NCI-H510A (cell line): ENCODE data around the gene BFSP1.

Source experiments
- DNase-seq: peaks from one replicate; lab custom pipeline; 2025; lab: John Stamatoyannopoulos, UW

Gene BFSP1

GRCh38 chr20:17557675-17558006, 26.5 kb upstream of the BFSP1 start:
- peak; percentile 77 for DNase-seq

DNA sequence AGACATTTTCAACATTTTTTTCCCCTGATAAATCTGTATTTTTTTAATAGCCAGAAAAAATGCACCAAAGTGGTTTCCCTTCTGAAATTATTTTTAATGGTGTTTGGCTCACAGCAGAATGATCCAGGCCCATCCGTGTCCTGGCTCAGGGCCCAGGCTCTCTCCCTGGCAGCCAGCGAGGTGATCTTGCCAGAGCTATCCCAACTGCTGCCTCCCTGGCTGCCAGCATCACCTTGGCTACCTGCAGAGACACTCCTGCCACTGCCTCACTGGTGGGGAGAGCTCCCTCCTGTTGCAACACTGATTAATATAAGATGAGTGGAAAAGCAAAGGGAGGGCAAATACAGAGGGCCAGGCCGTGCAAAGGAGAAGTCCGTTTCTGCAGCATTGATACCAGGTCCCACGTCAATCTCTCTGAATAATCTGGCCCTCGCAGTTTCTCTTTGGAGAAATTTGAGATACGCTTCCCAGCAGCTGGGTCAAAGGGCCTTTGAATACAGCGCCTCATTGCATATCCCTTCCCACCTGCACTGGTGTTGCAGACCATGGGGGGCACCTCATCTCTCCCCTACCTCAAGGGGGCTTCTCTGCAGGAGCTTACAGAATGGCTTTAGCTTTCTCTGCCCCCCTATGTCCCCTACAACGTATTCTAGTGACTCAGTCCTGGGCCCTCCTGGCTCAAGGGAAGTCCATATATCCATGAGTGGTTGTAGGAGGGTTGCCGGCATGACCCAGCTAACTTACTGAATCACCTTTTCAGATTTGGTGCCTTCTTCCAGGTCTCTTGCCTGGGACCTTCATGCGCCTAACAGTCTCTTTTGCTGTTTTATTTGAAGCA, 25.9 kb upstream of the BFSP1 start:
- DNase-seq = peak; percentile 51

DNA sequence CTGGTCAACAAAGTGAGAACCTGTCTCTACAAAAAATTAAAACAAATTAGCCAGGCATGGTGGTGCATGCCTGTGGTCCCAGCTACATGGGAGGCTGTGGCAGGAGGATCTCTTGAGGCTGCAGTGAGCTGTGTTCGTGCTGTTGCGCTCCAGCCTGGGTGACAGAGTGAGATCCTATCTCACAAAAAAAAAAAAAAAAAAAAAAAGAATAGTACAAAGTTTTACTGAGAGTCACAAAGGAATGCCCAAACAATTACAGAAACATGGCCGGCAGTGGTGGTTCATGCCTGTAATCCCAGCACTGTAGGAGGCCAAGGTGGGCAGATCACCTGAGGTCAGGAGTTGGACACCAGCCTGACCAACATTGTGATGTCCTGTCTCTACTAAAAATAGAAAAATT, 23.9 kb upstream of the BFSP1 start:
- DNase-seq = no peak

- DNase-seq = no peak
Measured at GRCh38 chr20:17549131-17549530, 18.0 kb upstream of the BFSP1 start.

- no peak for DNase-seq
Measured at GRCh38 chr20:17545127-17545526, 13.9 kb upstream of the BFSP1 start.

GRCh38 chr20:17543531-17544131, 12.5 kb upstream of the BFSP1 start:
- DNase-seq = no peak

GRCh38 chr20:17542993-17543412, 11.8 kb upstream of the BFSP1 start:
- DNase-seq = no peak

- DNase-seq = no peak
Measured at GRCh38 chr20:17542481-17542880, 11.3 kb upstream of the BFSP1 start.

DNA sequence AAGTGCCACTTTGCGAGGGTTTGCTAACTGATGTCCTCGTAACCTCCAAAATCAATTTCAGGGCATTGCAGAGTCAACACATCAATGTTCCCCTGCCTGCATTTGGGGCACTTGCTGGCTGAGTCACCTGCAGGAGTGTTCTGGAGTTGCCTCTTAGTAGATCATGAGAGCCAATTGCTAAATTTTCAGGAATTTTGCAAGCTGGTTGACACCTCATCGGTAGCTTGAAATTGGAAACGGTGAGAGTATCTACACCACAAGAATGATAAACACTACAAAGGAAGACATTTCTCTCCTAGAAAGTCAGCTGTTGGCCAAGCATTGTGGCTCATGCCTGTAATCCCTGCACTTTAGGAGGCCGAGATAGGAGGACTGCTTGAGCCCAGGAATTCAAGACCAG, 10.8 kb upstream of the BFSP1 start:
- no peak for DNase-seq

DNA sequence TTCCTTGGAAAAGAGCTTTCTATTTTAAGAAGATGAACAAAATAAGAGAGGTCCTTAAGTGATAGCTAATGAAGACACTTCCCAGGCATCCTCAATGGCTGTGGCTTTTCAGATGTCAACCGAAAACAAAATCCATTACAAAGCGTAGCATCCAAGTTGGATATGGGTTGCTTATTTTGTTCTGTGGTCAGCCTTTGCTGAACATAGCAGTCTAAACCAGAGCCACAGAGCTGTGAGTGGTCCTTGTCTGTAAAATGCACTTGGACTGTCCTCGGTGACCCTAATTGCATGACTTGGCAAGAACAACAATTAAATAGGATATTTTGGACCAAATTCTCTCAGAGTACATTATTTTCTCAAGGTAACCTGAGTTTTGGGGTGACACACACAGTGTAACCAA, 10.4 kb upstream of the BFSP1 start:
- DNase-seq = no peak

- no peak for DNase-seq
Measured at GRCh38 chr20:17538517-17539170, 7.5 kb upstream of the BFSP1 start.

GRCh38 chr20:17537959-17538358, 6.8 kb upstream of the BFSP1 start:
- DNase-seq = no peak

GRCh38 chr20:17536944-17537444, 5.8 kb upstream of the BFSP1 start:
- DNase-seq = peak; percentile 53

- DNase-seq = no peak
Measured at GRCh38 chr20:17534077-17534476, 2.9 kb upstream of the BFSP1 start.

- DNase-seq = peak; percentile 23
Measured at GRCh38 chr20:17533396-17533795, 2.2 kb upstream of the BFSP1 start.

DNA sequence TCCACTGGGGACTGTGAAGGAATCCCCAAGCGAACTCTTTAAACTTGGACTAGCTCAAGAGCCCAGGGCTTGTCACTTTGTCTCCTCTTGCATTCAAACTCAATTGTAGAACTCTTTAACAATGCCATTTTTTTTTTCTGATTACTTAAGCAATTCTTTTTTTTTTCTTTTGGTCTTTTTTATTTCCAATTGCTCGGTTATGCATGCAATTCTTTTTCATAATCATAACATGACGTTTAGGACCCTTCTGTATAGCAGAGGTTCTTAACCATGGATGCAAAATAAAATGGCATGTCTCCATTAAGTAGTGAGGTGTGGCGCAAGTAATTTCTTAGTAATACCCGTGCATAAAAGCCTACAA, 466 bp upstream of the BFSP1 start:
- DNase-seq = no peak

GRCh38 chr20:17530153-17530552, 1.0 kb downstream of the BFSP1 start:
- DNase-seq = no peak

DNA sequence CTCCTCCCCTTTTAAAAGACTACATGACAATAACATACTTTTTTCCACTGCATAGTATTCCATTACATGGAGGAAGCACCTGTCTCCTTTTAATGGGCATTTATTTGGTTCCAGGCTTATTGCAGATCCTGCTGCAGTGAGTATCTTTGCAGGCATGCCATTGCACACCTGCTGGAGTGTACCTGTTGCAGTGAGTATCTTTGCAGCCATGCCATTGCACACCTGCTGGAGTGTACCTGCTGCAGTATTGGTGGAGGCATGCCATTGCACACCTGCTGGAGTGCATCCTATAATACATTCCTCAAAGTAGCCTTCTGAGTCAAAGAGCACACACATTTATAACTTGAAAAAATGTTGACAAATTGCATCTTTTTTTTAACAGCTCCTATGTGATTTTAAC, 1.6 kb downstream of the BFSP1 start:
- DNase-seq = no peak

- DNase-seq = peak; percentile 41
Measured at GRCh38 chr20:17525650-17526049, 5.5 kb downstream of the BFSP1 start.

GRCh38 chr20:17525132-17525531, 6.0 kb downstream of the BFSP1 start:
- DNase-seq = no peak

- DNase-seq = no peak
Measured at GRCh38 chr20:17524560-17524959, 6.6 kb downstream of the BFSP1 start.

DNA sequence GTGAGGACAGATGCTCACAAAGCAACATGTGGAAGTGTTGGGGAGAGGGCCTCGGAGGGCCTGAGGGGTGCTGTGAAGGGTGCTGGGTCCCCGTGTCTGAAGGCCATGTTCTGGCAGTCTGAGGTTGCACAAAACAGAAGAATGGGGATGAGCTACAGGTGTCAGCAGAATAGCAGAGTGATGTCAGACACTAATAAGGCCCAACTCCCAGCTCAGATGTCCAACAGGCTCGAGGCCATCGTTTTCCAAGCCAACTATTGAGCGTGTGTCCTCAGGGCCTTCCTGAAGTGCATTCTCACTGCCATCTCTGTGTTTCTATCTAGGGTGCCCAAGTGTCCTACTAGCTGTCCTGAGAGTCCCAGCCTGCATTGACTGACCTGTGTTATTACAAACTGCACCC, 7.9 kb downstream of the BFSP1 start:
- DNase-seq = no peak

DNA sequence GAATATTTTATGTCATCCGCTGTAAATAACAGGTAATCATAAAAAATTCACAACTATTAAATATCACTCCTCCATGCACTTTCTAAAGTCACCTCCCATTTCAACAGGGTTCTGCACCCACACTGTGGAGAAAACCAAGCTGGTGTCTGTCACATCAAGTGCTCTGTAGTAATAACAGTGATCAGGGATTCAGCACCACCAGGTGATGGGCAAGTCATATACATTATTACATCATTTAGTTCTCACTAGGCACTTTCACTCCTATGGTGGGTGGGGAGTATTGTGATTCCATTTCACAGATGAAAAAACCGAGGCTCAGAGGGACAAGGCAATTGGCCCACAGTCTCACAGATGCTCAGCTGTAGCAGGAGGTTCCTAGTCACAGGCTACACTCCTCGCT, 8.7 kb downstream of the BFSP1 start:
- DNase-seq = no peak
